22Rv1 (cell line): Measurements from ENCODE around the gene GLB1L3.

Source experiments
- CTCF ChIP-seq: fragments of 450-650 bp; IDR thresholded peaks from 2 replicates; pipeline ENCODE4 v1.5.1; 2017; ENCODE audit warnings: mild to moderate bottlenecking
- ZFX ChIP-seq: fragments of 450-650 bp; IDR thresholded peaks from 2 replicates; pipeline ENCODE4 v1.6.1; 2017; ENCODE audit warnings: antibody characterized with exemption, borderline replicate concordance

GRCh38 chr11:134333946-134334345 lies 57.8 kb downstream of the GLB1L3 start:
- TF ChIP-seq CTCF (no peak), ZFX (no peak)
